GM23338 (cell line): ENCODE measurements around the gene ALS2. TPM values are rescaled to one million over a fixed set of nuclear protein-coding genes. Genes with fewer than 3 reads are reported as not detected.

Experiments used
- ATAC-seq: fragments of 200-7000 bp; cut with Tn5 transposase; 3 replicates; pipeline ENCODE4 v1.9.1; 2020
- DNase-seq: peaks from one replicate; pipeline ENCODE4 v3.0.0-alpha.2; 2015; ENCODE audit warnings: low spot score
- H2AFZ ChIP-seq: fragments of 200-600 bp; sonication (generic); 2 replicates; pipeline ENCODE4 v1.8.0; 2016; ENCODE audit warnings: antibody characterized with exemption, mild to moderate bottlenecking, moderate library complexity
- H3F3A ChIP-seq: fragments of 200-600 bp; sonication (generic); replicated peaks from 2 replicates; pipeline ENCODE4 v1.8.0; 2017; ENCODE audit warnings: antibody characterized with exemption, mixed run types, low read depth
- H3K27ac ChIP-seq: fragments of 200-600 bp; sonication (generic); 2 replicates; pipeline ENCODE4 v1.6.1; 2016; ENCODE audit warnings: low read depth
- H3K27me3 ChIP-seq: fragments of 200-600 bp; sonication (generic); 2 replicates; pipeline ENCODE4 v1.8.0; 2016; ENCODE audit warnings: mild to moderate bottlenecking, mixed run types, moderate library complexity; ENCODE audit not compliant: insufficient read depth
- H3K36me3 ChIP-seq: fragments of 200-600 bp; sonication (generic); 2 replicates; pipeline ENCODE4 v1.8.0; 2016; ENCODE audit warnings: mild to moderate bottlenecking; ENCODE audit not compliant: insufficient read depth
- H3K4me1 ChIP-seq: fragments of 200-600 bp; sonication (generic); 2 replicates; pipeline ENCODE4 v1.8.0; 2016; ENCODE audit warnings: mild to moderate bottlenecking, moderate library complexity; ENCODE audit not compliant: insufficient read depth
- H3K4me2 ChIP-seq: fragments of 200-600 bp; sonication (generic); 2 replicates; pipeline ENCODE4 v1.7.1; 2017; ENCODE audit warnings: mixed run types
- H3K4me3 ChIP-seq: fragments of 200-600 bp; sonication (generic); 2 replicates; pipeline ENCODE4 v1.6.1; 2016; ENCODE audit warnings: mixed run types
- H3K79me2 ChIP-seq: fragments of 200-600 bp; sonication (generic); replicated peaks from 2 replicates; pipeline ENCODE4 v1.8.0; 2017; ENCODE audit warnings: mild to moderate bottlenecking; ENCODE audit not compliant: insufficient read depth
- H3K9me2 ChIP-seq: fragments of 200-600 bp; sonication (generic); 2 replicates; pipeline ENCODE4 v1.8.0; 2017; ENCODE audit not compliant: insufficient read depth
- H4K20me1 ChIP-seq: fragments of 200-600 bp; sonication (generic); replicated peaks from 2 replicates; pipeline ENCODE4 v1.8.0; 2017; ENCODE audit warnings: mild to moderate bottlenecking; ENCODE audit not compliant: insufficient read depth
- H3K27ac Mint-ChIP-seq: 2 replicates; pipeline ENCODE4 v1.8.0; 2020; ENCODE audit warnings: inconsistent platforms, mild to moderate bottlenecking, moderate library complexity, mixed read lengths
- H3K27me3 Mint-ChIP-seq: 3 replicates; pipeline ENCODE4 v1.8.0; 2022; ENCODE audit warnings: low read depth, mild to moderate bottlenecking, moderate library complexity, mixed read lengths, inconsistent platforms; ENCODE audit not compliant: insufficient read depth, poor library complexity
- H3K36me3 Mint-ChIP-seq: 3 replicates; pipeline ENCODE4 v1.8.0; 2021; ENCODE audit warnings: low read depth, mild to moderate bottlenecking, inconsistent platforms, moderate library complexity, mixed read lengths
- H3K4me1 Mint-ChIP-seq: 3 replicates; pipeline ENCODE4 v1.8.0; 2020; ENCODE audit warnings: mild to moderate bottlenecking, inconsistent platforms, mixed read lengths
- H3K4me3 Mint-ChIP-seq: 3 replicates; pipeline ENCODE4 v1.8.0; 2021; ENCODE audit warnings: moderate library complexity, mild to moderate bottlenecking, inconsistent platforms, mixed read lengths
- H3K9me3 Mint-ChIP-seq: 3 replicates; pipeline ENCODE4 v1.8.0; 2020; ENCODE audit warnings: moderate library complexity, mild to moderate bottlenecking, inconsistent platforms, mixed read lengths
- CREB1 ChIP-seq: fragments of 250-450 bp; sonication (Bioruptor Pico); IDR thresholded peaks from 2 replicates; pipeline ENCODE4 v1.5.0; 2020; ENCODE audit warnings: low read depth, mild to moderate bottlenecking, moderate library complexity
- EZH2 ChIP-seq: fragments of 200-600 bp; sonication (generic); IDR thresholded peaks from one replicate; pipeline ENCODE4 v1.8.0; 2017; ENCODE audit warnings: antibody characterized with exemption, mild to moderate bottlenecking, low read depth; ENCODE audit not compliant: unreplicated experiment
- EZH2phosphoT487 ChIP-seq: fragments of 200-600 bp; sonication (generic); IDR thresholded peaks from one replicate; pipeline ENCODE4 v1.8.1; 2018; ENCODE audit warnings: antibody characterized with exemption; ENCODE audit not compliant: unreplicated experiment
- JUNB ChIP-seq: IDR thresholded peaks from one replicate; pipeline ENCODE4 v1.6.1; 2016; ENCODE audit warnings: antibody characterized with exemption; ENCODE audit not compliant: unreplicated experiment
- NANOG ChIP-seq: IDR thresholded peaks from 2 replicates; pipeline ENCODE4 v1.6.1; 2016; ENCODE audit warnings: antibody characterized with exemption, borderline replicate concordance
- POLR2AphosphoS5 ChIP-seq: IDR thresholded peaks from 2 replicates; pipeline ENCODE4 v1.6.1; 2016; ENCODE audit warnings: antibody characterized with exemption, low read depth
- STAT1 ChIP-seq: IDR thresholded peaks from one replicate; pipeline ENCODE4 v1.6.1; 2016; ENCODE audit warnings: antibody characterized with exemption; ENCODE audit not compliant: unreplicated experiment
- ZNF114 ChIP-seq: fragments of 250-450 bp; sonication (Bioruptor Pico); IDR thresholded peaks from 2 replicates; pipeline ENCODE4 v1.5.0; 2020; ENCODE audit warnings: mild to moderate bottlenecking, moderate library complexity
- ZNF331 ChIP-seq: fragments of 250-450 bp; sonication (Bioruptor Pico); IDR thresholded peaks from 2 replicates; pipeline ENCODE4 v1.5.0; 2020; ENCODE audit warnings: low read depth, mild to moderate bottlenecking, moderate library complexity
- polyA plus RNA-seq: library from polyadenylated mRNA; unstranded; fragments of >200 nt; fragmentation: Nextera tagmentation; extraction: Ambion mirVana; gene quantifications from 2 replicates; pipeline ENCODE4 v1.2.1, GENCODE V29; 2016
- total RNA-seq: library from RNA; depleted of rRNA; stranded (reverse); fragments of >200 nt; shearing (Covaris generic); gene quantifications from 2 replicates; pipeline ENCODE4 v1.2.3, GENCODE V29; 2014
- TF ChIP-seq, protein P1 (sequence below), 2 experiments: fragments of 200-600 bp in 1 of 2; sonication (generic) in 1 of 2; conservative IDR thresholded peaks; 2 replicates each; pipeline versions ENCODE4 v1.5.1 to v1.6.1; 2016 to 2017; ENCODE audit warnings: antibody characterized with exemption in 2 of 2, low read depth in 2 of 2, mild to moderate bottlenecking in 2 of 2, moderate library complexity in 1 of 2
- TF ChIP-seq, protein P2 (sequence below): IDR thresholded peaks from one replicate; pipeline ENCODE4 v1.6.1; 2018; ENCODE audit warnings: antibody characterized with exemption; ENCODE audit not compliant: unreplicated experiment
- TF ChIP-seq, protein P3 (sequence below): IDR thresholded peaks from 2 replicates; pipeline ENCODE4 v1.6.1; 2016; ENCODE audit warnings: antibody characterized with exemption
- TF ChIP-seq, protein P4 (sequence below): fragments of 250-450 bp; sonication (Bioruptor Pico); IDR thresholded peaks from 2 replicates; pipeline ENCODE4 v1.5.0; 2020; ENCODE audit warnings: mild to moderate bottlenecking, moderate library complexity

The ALS2 gene
- total and polyA plus RNA-seq, 2 experiments from 2014 or later, result 9.6 to 43.3 TPM

DNA sequence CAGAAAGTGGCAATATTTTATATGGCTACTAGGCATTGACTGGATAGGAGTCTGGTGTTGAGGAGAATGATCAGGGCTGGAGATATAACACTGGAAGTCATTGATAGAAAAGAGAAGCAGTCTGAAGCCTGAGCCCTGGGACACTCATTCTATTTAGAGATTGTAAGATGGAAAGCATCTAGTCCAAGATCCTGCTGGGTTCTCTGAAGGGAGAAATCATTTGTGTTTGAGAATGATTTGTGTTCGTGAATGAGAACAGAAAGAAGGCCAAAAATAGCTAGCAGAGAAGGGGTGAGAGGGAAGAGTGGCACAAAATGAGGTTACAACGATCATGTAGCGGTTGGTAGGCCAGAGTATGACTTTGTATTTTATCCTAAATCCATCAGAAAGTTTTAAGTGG, 7.6 kb upstream of the ALS2 start:
- H3K4me3 Mint-ChIP-seq, result no peak overlapping the region
- Histone ChIP-seq H3F3A (no peaks in the 10 kb centered on the region), H3K9me2 (no peaks in the 10 kb centered on the region), H3K4me2 (no peak overlapping the region), H3K4me3 (no peak overlapping the region), H3K79me2 (no peaks in the 10 kb centered on the region), H3K36me3 (no peaks in the 10 kb centered on the region), H2AFZ (no peak overlapping the region), H3K4me1 (no peaks in the 10 kb centered on the region), H4K20me1 (no peaks in the 10 kb centered on the region), H3K27me3 (no peaks in the 10 kb centered on the region), H3K27ac (no peak overlapping the region)
- H3K4me1 Mint-ChIP-seq, result no peaks in the 10 kb centered on the region
- TF ChIP-seq CREB1 (no peak), EZH2phosphoT487 (no peak), NANOG (no peak), JUNB (no peak), EZH2 (no peak), ZNF331 (CRISPR knock-in tag) (no peak), ZNF114 (CRISPR knock-in tag) (no peak), POLR2AphosphoS5 (no peak), STAT1 (no peak)
- TF ChIP-seq, protein P1, sequence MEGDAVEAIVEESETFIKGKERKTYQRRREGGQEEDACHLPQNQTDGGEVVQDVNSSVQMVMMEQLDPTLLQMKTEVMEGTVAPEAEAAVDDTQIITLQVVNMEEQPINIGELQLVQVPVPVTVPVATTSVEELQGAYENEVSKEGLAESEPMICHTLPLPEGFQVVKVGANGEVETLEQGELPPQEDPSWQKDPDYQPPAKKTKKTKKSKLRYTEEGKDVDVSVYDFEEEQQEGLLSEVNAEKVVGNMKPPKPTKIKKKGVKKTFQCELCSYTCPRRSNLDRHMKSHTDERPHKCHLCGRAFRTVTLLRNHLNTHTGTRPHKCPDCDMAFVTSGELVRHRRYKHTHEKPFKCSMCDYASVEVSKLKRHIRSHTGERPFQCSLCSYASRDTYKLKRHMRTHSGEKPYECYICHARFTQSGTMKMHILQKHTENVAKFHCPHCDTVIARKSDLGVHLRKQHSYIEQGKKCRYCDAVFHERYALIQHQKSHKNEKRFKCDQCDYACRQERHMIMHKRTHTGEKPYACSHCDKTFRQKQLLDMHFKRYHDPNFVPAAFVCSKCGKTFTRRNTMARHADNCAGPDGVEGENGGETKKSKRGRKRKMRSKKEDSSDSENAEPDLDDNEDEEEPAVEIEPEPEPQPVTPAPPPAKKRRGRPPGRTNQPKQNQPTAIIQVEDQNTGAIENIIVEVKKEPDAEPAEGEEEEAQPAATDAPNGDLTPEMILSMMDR (conservative IDR thresholded peaks at IDR 0.05; ENCODE audit: low read depth in 2 of 2), result no peak
- TF ChIP-seq, protein P2, sequence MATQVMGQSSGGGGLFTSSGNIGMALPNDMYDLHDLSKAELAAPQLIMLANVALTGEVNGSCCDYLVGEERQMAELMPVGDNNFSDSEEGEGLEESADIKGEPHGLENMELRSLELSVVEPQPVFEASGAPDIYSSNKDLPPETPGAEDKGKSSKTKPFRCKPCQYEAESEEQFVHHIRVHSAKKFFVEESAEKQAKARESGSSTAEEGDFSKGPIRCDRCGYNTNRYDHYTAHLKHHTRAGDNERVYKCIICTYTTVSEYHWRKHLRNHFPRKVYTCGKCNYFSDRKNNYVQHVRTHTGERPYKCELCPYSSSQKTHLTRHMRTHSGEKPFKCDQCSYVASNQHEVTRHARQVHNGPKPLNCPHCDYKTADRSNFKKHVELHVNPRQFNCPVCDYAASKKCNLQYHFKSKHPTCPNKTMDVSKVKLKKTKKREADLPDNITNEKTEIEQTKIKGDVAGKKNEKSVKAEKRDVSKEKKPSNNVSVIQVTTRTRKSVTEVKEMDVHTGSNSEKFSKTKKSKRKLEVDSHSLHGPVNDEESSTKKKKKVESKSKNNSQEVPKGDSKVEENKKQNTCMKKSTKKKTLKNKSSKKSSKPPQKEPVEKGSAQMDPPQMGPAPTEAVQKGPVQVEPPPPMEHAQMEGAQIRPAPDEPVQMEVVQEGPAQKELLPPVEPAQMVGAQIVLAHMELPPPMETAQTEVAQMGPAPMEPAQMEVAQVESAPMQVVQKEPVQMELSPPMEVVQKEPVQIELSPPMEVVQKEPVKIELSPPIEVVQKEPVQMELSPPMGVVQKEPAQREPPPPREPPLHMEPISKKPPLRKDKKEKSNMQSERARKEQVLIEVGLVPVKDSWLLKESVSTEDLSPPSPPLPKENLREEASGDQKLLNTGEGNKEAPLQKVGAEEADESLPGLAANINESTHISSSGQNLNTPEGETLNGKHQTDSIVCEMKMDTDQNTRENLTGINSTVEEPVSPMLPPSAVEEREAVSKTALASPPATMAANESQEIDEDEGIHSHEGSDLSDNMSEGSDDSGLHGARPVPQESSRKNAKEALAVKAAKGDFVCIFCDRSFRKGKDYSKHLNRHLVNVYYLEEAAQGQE, result no peak
- TF ChIP-seq, protein P3, sequence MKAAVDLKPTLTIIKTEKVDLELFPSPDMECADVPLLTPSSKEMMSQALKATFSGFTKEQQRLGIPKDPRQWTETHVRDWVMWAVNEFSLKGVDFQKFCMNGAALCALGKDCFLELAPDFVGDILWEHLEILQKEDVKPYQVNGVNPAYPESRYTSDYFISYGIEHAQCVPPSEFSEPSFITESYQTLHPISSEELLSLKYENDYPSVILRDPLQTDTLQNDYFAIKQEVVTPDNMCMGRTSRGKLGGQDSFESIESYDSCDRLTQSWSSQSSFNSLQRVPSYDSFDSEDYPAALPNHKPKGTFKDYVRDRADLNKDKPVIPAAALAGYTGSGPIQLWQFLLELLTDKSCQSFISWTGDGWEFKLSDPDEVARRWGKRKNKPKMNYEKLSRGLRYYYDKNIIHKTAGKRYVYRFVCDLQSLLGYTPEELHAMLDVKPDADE, result no peak
- TF ChIP-seq, protein P4, sequence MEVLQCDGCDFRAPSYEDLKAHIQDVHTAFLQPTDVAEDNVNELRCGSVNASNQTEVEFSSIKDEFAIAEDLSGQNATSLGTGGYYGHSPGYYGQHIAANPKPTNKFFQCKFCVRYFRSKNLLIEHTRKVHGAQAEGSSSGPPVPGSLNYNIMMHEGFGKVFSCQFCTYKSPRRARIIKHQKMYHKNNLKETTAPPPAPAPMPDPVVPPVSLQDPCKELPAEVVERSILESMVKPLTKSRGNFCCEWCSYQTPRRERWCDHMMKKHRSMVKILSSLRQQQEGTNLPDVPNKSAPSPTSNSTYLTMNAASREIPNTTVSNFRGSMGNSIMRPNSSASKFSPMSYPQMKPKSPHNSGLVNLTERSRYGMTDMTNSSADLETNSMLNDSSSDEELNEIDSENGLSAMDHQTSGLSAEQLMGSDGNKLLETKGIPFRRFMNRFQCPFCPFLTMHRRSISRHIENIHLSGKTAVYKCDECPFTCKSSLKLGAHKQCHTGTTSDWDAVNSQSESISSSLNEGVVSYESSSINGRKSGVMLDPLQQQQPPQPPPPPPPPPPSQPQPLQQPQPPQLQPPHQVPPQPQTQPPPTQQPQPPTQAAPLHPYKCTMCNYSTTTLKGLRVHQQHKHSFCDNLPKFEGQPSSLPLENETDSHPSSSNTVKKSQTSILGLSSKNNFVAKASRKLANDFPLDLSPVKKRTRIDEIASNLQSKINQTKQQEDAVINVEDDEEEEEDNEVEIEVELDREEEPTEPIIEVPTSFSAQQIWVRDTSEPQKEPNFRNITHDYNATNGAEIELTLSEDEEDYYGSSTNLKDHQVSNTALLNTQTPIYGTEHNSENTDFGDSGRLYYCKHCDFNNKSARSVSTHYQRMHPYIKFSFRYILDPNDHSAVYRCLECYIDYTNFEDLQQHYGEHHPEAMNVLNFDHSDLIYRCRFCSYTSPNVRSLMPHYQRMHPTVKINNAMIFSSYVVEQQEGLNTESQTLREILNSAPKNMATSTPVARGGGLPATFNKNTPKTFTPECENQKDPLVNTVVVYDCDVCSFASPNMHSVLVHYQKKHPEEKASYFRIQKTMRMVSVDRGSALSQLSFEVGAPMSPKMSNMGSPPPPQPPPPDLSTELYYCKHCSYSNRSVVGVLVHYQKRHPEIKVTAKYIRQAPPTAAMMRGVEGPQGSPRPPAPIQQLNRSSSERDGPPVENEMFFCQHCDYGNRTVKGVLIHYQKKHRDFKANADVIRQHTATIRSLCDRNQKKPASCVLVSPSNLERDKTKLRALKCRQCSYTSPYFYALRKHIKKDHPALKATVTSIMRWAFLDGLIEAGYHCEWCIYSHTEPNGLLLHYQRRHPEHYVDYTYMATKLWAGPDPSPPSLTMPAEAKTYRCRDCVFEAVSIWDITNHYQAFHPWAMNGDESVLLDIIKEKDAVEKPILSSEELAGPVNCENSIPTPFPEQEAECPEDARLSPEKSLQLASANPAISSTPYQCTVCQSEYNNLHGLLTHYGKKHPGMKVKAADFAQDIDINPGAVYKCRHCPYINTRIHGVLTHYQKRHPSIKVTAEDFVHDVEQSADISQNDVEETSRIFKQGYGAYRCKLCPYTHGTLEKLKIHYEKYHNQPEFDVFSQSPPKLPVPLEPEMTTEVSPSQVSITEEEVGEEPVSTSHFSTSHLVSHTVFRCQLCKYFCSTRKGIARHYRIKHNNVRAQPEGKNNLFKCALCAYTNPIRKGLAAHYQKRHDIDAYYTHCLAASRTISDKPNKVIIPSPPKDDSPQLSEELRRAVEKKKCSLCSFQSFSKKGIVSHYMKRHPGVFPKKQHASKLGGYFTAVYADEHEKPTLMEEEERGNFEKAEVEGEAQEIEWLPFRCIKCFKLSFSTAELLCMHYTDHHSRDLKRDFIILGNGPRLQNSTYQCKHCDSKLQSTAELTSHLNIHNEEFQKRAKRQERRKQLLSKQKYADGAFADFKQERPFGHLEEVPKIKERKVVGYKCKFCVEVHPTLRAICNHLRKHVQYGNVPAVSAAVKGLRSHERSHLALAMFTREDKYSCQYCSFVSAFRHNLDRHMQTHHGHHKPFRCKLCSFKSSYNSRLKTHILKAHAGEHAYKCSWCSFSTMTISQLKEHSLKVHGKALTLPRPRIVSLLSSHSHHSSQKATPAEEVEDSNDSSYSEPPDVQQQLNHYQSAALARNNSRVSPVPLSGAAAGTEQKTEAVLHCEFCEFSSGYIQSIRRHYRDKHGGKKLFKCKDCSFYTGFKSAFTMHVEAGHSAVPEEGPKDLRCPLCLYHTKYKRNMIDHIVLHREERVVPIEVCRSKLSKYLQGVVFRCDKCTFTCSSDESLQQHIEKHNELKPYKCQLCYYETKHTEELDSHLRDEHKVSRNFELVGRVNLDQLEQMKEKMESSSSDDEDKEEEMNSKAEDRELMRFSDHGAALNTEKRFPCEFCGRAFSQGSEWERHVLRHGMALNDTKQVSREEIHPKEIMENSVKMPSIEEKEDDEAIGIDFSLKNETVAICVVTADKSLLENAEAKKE, result no peak
- no peaks in the 10 kb centered on the region for H3K27me3 Mint-ChIP-seq
- no peaks in the 10 kb centered on the region for H3K36me3 Mint-ChIP-seq
- H3K27ac Mint-ChIP-seq, result no peak overlapping the region
- no peak for DNase-seq
- no peaks in the 10 kb centered on the region for H3K9me3 Mint-ChIP-seq
- ATAC-seq, result no peak
